ENCODE data around the gene TMEM18. TPM values are rescaled to one million over a fixed set of nuclear protein-coding genes. Genes with fewer than 3 reads are reported as not detected.

Gene TMEM18
- total RNA-seq, 4 donors from 2014 or later, result 10.8 to 49.7 (median 34.3) TPM

DNA sequence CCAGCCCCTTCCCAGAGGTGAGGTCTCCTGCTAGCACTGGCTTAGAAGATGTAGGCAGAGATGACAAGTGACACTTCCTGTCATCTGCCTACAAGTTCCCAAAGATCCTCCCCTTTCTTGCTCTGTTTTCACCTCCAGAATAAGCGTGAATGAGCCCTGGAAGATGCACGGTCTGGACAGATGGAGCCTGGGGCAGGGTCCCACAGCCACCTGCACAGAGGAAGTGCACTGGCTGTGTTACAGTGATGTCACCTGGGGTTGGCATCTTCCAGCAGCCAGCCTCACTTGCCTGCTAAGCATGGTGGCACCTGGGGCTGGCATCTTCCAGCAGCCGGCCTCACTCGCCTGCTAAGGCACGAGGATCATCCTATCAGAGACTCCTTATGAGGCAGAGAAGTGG is 32.3 kb downstream of the TMEM18 start:
- DNase-seq, result no peak
- intact Hi-C loops (cut with DNase I; ENCODE audit: low total_unique reads), result no loop called here
- Histone ChIP-seq H3K27me3 (no peaks in the 10 kb centered on the region), H3K4me3 (no peak overlapping the region), H3K9me3 (no peaks in the 10 kb centered on the region), H3K36me3 (no peaks in the 10 kb centered on the region), H3K27ac (no peak overlapping the region), H3K4me1 (no peaks in the 10 kb centered on the region)
- no peak for TF ChIP-seq POLR2A (IDR thresholded peaks at IDR 0.05)
- TF ChIP-seq, protein P1, sequence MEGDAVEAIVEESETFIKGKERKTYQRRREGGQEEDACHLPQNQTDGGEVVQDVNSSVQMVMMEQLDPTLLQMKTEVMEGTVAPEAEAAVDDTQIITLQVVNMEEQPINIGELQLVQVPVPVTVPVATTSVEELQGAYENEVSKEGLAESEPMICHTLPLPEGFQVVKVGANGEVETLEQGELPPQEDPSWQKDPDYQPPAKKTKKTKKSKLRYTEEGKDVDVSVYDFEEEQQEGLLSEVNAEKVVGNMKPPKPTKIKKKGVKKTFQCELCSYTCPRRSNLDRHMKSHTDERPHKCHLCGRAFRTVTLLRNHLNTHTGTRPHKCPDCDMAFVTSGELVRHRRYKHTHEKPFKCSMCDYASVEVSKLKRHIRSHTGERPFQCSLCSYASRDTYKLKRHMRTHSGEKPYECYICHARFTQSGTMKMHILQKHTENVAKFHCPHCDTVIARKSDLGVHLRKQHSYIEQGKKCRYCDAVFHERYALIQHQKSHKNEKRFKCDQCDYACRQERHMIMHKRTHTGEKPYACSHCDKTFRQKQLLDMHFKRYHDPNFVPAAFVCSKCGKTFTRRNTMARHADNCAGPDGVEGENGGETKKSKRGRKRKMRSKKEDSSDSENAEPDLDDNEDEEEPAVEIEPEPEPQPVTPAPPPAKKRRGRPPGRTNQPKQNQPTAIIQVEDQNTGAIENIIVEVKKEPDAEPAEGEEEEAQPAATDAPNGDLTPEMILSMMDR (IDR thresholded peaks at IDR 0.05), result no peak

DNA sequence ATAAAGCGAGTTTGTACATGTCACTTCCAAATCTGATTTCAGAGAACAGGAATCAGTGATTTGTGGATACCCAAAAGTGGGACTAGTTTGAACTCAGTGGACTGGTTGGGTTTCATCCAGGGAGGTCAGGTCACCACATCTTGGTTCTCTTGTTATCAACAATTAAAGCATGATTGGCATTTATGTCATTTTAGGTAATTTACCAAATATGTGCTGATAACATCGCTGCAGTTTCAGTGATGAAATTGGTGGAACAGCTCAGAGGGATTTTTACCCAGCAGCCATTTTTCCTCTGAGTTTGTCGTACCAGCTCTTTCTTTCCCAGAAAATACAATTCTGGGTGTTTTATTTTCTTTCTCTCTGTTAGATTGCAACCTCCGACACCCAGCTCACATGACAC is 33.4 kb downstream of the TMEM18 start:
- TF ChIP-seq, protein P1 (IDR thresholded peaks at IDR 0.05), result no peak
- no peak for TF ChIP-seq POLR2A (IDR thresholded peaks at IDR 0.05)
- no peak for DNase-seq

DNA sequence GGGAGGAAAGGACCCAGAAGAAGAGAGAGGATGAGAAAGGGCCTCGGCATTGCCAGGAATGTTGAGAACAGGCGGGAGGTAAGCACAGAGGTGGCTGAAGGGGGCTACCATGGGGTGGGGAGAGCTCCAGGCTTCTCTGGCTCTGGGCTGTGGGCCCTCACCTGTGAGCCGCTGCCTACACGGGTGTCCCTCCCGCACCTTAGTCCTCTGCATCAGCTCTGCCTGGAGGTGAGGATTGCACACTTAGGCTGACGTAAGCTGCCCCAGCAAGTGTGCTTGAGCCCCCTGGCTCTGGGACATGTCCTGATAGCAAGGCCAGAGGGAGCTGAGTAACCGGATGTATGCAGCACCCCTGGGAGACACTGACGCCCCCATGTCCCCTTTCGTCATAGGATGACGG is 33.9 kb downstream of the TMEM18 start:
- TF ChIP-seq, protein P1 (IDR thresholded peaks at IDR 0.05), result no peak
- no peak for TF ChIP-seq POLR2A (IDR thresholded peaks at IDR 0.05)
- Histone ChIP-seq H3K27me3 (no peaks in the 10 kb centered on the region), H3K27ac (no peak overlapping the region), H3K9me3 (no peaks in the 10 kb centered on the region), H3K4me1 (no peaks in the 10 kb centered on the region), H3K4me3 (no peak overlapping the region), H3K36me3 (no peaks in the 10 kb centered on the region)
- no peak for DNase-seq
- intact Hi-C loops (cut with DNase I; ENCODE audit: low total_unique reads), result no loop called here

More for the DNA sequence above, 33.4 kb downstream of the TMEM18 start:
- H3K27me3 ChIP-seq, result no peaks in the 10 kb centered on the region
- no peaks in the 10 kb centered on the region for H3K4me1 ChIP-seq
- H3K27ac ChIP-seq, result no peak overlapping the region
- H3K4me3 ChIP-seq, result no peak overlapping the region
- intact Hi-C loops (cut with DNase I; ENCODE audit: low total_unique reads), result no loop called here
- no peaks in the 10 kb centered on the region for H3K36me3 ChIP-seq
- H3K9me3 ChIP-seq, result no peaks in the 10 kb centered on the region

DNA sequence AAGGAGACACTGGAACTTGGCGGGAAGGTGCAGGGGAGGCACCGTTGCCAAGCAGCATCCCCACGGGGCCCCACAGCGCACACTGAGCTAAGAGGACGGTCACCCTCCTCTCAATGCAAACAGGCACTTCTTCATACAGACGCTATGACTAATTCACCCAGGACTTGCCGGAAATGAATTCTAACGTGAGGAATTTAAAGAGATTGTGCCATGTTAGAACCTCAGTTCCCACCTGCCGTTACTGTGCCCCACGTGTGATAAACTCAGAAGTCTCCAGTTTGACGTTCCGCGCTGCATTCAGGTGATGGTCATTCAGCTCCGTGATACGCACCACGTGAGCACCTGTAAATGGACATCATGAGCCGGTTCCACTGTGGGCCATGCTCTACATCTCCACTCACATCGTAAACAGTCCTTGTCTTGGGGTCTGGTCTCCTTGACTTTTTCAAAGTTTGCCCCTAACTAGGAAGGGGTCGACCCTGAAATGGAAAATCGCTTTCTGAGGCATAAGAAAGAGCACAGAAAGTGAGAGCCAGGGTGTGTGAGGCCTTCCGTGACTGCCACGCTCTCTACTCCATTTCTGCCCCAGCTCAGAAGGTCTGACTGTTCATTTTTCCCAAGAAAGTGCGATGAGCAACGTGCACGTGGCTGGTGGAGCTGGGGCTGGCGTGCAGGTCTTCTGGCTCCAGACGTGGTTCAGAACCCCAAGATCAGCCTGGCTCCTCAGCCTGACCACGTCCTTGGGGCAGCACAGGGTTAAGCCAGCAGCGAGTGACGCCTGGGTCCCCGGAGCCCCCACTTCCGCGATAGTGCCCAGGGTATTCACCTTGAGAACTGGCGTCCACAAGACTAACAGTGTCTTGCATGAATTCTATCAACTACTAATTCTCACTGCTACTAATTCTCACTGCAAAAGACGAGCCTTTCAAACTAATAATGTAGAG is 35.1 kb downstream of the TMEM18 start:
- no peaks in the 10 kb centered on the region for H3K4me1 ChIP-seq
- no peaks in the 10 kb centered on the region for H3K9me3 ChIP-seq
- intact Hi-C loops (cut with DNase I; ENCODE audit: low total_unique reads), result no loop called here
- H3K27ac ChIP-seq, result no peak overlapping the region
- no peaks in the 10 kb centered on the region for H3K27me3 ChIP-seq
- no peaks in the 10 kb centered on the region for H3K36me3 ChIP-seq
- no peak overlapping the region for H3K4me3 ChIP-seq
- no peak for TF ChIP-seq POLR2A (IDR thresholded peaks at IDR 0.05)
- TF ChIP-seq, protein P1 (IDR thresholded peaks at IDR 0.05), result no peak
- DNase-seq, result no peak

DNA sequence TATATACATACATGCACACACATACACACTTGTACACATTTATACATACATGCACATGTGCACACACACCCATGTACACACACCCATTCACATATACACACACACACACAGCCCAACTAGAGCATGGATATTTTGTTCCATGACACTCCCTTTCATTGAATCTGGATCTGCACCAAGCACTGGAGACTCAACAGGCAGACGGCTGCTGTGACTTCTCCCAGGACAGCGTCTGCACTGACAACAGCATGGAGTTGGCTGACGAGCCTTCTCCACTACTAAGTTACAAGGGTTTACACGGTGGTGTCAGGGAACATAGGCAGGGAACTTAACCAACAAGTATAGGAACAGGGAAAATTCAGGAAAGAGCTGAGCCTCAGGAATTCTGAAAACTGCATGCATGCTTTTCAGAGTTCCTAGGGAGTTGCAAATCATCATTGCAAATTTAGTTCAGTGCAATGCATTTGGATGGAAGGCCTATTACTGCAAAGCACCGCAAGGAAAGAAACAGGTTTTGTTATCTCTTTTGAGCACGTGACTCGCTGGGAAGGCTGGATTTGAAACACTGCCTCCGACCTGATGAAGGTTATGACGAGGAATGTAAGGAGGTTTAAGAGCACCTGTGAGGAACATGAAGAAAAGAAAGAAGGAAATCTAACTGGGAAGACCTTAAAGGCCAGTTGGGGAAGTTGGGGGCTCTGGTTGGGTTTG is 35.9 kb downstream of the TMEM18 start:
- Histone ChIP-seq H3K27ac (no peak overlapping the region), H3K27me3 (no peaks in the 10 kb centered on the region), H3K4me3 (no peak overlapping the region), H3K4me1 (no peaks in the 10 kb centered on the region), H3K9me3 (no peaks in the 10 kb centered on the region), H3K36me3 (no peaks in the 10 kb centered on the region)
- TF ChIP-seq POLR2A (IDR thresholded peaks at IDR 0.05), result no peak
- TF ChIP-seq, protein P1 (IDR thresholded peaks at IDR 0.05), result no peak
- intact Hi-C loops (cut with DNase I; ENCODE audit: low total_unique reads), result no loop called here
- DNase-seq, result no peak
